Right lobe of liver (tissue), 6 donors: Measurements from ENCODE around the gene THTPA. TPM values are rescaled to one million over a fixed set of nuclear protein-coding genes. Genes with fewer than 3 reads are reported as not detected.

ENCODE experiments used
- ATAC-seq, 4 donors: fragments of 200-7000 bp; cut with Tn5 transposase; one replicate each; pipeline ENCODE4 v1.9.1; 2020; ENCODE audit warnings: mild to moderate bottlenecking in 4 of 4, moderate library complexity in 4 of 4
- DNase-seq, 3 donors: peaks; one replicate each; pipeline ENCODE4 v3.0.0-alpha.2; 2020
- H3K27ac ChIP-seq, 3 donors: fragments of 200-600 bp; one replicate each; pipeline ENCODE4 v1.8.0; 2022
- H3K27me3 ChIP-seq, 2 donors: fragments of 200-600 bp; one replicate each; pipeline ENCODE4 v1.8.0; 2022
- H3K36me3 ChIP-seq, 4 donors: fragments of 200-600 bp; sonication (generic) in 1 of 4; one replicate each; pipeline versions ENCODE4 v1.5.1 to v1.8.0; 2017 to 2022; ENCODE audit warnings: control low read depth in 1 of 4
- H3K4me1 ChIP-seq, 4 donors: fragments of 200-600 bp; sonication (generic) in 1 of 4; one replicate each; pipeline versions ENCODE4 v1.5.1 to v1.8.0; 2017 to 2022; ENCODE audit warnings: control low read depth in 1 of 4
- H3K4me3 ChIP-seq, 3 donors: fragments of 200-600 bp; one replicate each; pipeline ENCODE4 v1.8.0; 2022
- H3K9me3 ChIP-seq, 4 donors: fragments of 200-600 bp; sonication (generic) in 1 of 4; one replicate each; pipeline versions ENCODE4 v1.5.1 to v1.8.0; 2017 to 2022; ENCODE audit warnings: control low read depth in 1 of 4
- CTCF ChIP-seq, 4 donors: fragments of 200-600 bp in 3 of 4; fragments of 450-650 bp in 1 of 4; IDR thresholded peaks; one replicate each; pipeline versions ENCODE4 v1.5.1 to v1.8.0; 2016 to 2022; ENCODE audit warnings: antibody characterized with exemption in 4 of 4, mild to moderate bottlenecking in 2 of 4
- POLR2A ChIP-seq: fragments of 450-650 bp; IDR thresholded peaks from one replicate; pipeline ENCODE4 v1.6.1; 2017; ENCODE audit warnings: antibody characterized with exemption, mild to moderate bottlenecking
- WGBS: methylation state at CpG from one replicate; pipeline ENCODE4 v1.1.6; 2018; ENCODE audit warnings: low coverage, low lambda C conversion rate; ENCODE audit not compliant: insufficient coverage; ENCODE audit errors: missing lambda C conversion rate; 5-methylcytosine and 5-hydroxymethylcytosine counted together
- intact Hi-C, 2 donors: fragments of 100-400 bp; cut with DNase I; formaldehyde crosslinking; loops; one replicate each; pipeline versions ENCODE4 v1.11.2 to v1.14.1; 2022
- total RNA-seq, 6 experiments: library from RNA; depleted of rRNA in 2 of 6; stranded (reverse); fragments of >200 nt in 2 of 6; fragmentation: NEBNext Ultra II Directional in 3 of 6; extraction: Animal tissue kit (Norgen Biotek cat#: 25700) in 3 of 6; gene quantifications; one replicate each; pipeline versions ENCODE4 v1.1.0 to v1.2.4, GENCODE V29; 2016 to 2023
- donor health status: DM: no; HTN: yes; CAD: no.
- donor health status: DM: no; HTN: no; CAD: no.
- donor health status: DM: no; HTN: no; CAD: no.
- donor health status: DM: no; HTN: yes; CAD: no.
- donor health status: DM: no; HTN: yes; CAD: no.

THTPA gene
- total RNA-seq, 6 experiments from 2014 or later, result 8.2 to 15.0 (median 11.4) TPM

GRCh38 chr14:23601424-23601823 is 45.4 kb downstream of the THTPA start:
- no peak for TF ChIP-seq CTCF (IDR thresholded peaks at IDR 0.05)
- TF ChIP-seq POLR2A, result no peak
- no peak overlapping the region for H3K4me3 ChIP-seq
- no peaks in the 10 kb centered on the region for H3K9me3 ChIP-seq
- H3K27ac ChIP-seq, result no peak overlapping the region
- intact Hi-C loops, result no loop called here
- DNase-seq (no peak), ATAC-seq (no peak)
- no peaks in the 10 kb centered on the region for H3K27me3 ChIP-seq
- H3K4me1 ChIP-seq, result no peaks in the 10 kb centered on the region
- H3K36me3 ChIP-seq, result no peaks in the 10 kb centered on the region

- ATAC-seq (peak in 1 of 4 donors; percentile 52), DNase-seq (no peak)
- no peak overlapping the region for H3K4me3 ChIP-seq
- no peaks in the 10 kb centered on the region for H3K36me3 ChIP-seq
- TF ChIP-seq CTCF (IDR thresholded peaks at IDR 0.05) (no peak), POLR2A (no peak)
- H3K27me3 ChIP-seq, result no peaks in the 10 kb centered on the region
- H3K27ac ChIP-seq, result no peak overlapping the region
- intact Hi-C loops, result no loop called here
- 50% methylated on average over 1 of the region's 1 CpG for WGBS
- H3K9me3 ChIP-seq, result no peaks in the 10 kb centered on the region
- no peaks in the 10 kb centered on the region for H3K4me1 ChIP-seq
Observed at GRCh38 chr14:23601845-23602180, 45.7 kb downstream of the THTPA start.

- Histone ChIP-seq H3K4me1 (no peaks in the 10 kb centered on the region), H3K9me3 (no peaks in the 10 kb centered on the region), H3K4me3 (no peak overlapping the region), H3K36me3 (no peaks in the 10 kb centered on the region), H3K27ac (no peak overlapping the region), H3K27me3 (no peaks in the 10 kb centered on the region)
- 82% methylated on average over 8 of the region's 12 CpGs for WGBS
- ATAC-seq (peak in 1 of 4 donors; percentile 88), DNase-seq (no peak)
- no peak for TF ChIP-seq POLR2A
- TF ChIP-seq CTCF (IDR thresholded peaks at IDR 0.05), result no peak
- intact Hi-C loops, result no loop called here
Observed at GRCh38 chr14:23602181-23603095, 46.4 kb downstream of the THTPA start.

- Histone ChIP-seq H3K27me3 (no peaks in the 10 kb centered on the region), H3K9me3 (no peaks in the 10 kb centered on the region), H3K36me3 (no peaks in the 10 kb centered on the region), H3K4me1 (peaks cover 0 to 4% (median 1%) of the 10 kb centered on the region in 4 donors), H3K4me3 (no peak overlapping the region), H3K27ac (no peak overlapping the region)
- WGBS, result no CpG with 5 or more reads among the region's 2 CpGs
- intact Hi-C loops, result no loop called here
- DNase-seq (no peak), ATAC-seq (no peak)
- TF ChIP-seq POLR2A (no peak), CTCF (IDR thresholded peaks at IDR 0.05) (no peak)
Observed at GRCh38 chr14:23603103-23603502, 47.0 kb downstream of the THTPA start.
